K562 (cell line): Measurements from ENCODE around the gene LCLAT1. TPM values are rescaled to one million over a fixed set of nuclear protein-coding genes. Genes with fewer than 3 reads are reported as not detected.

ENCODE experiments used
- CAMTA2 ChIP-seq: fragments of 250-450 bp; sonication (Bioruptor Pico); conservative IDR thresholded peaks from 2 replicates; pipeline ENCODE4 v1.5.1; 2022
- CREB3L1 ChIP-seq: fragments of 450-650 bp; IDR thresholded peaks from 2 replicates; pipeline ENCODE4 v1.6.1; 2014; ENCODE audit warnings: low read depth, mild to moderate bottlenecking, moderate library complexity, borderline replicate concordance
- ERF ChIP-seq: fragments of 450-650 bp; formaldehyde crosslinking; IDR thresholded peaks from 2 replicates; pipeline ENCODE4 v1.4.0; 2020; ENCODE audit warnings: mild to moderate bottlenecking, mixed read lengths
- HNRNPK ChIP-seq: fragments of 200-400 bp; formaldehyde crosslinking; IDR thresholded peaks from one replicate; pipeline ENCODE4 v1.6.1; 2018; ENCODE audit warnings: mild to moderate bottlenecking, low read depth, low read length; ENCODE audit not compliant: poor library complexity, severe bottlenecking
- PHF20 ChIP-seq: fragments of 450-650 bp; IDR thresholded peaks from 2 replicates; pipeline ENCODE4 v1.6.1; 2018; ENCODE audit not compliant: partially characterized antibody
- POLR2A ChIP-seq: fragments of 450-650 bp; conservative IDR thresholded peaks from 2 replicates; pipeline ENCODE4 v1.6.1; 2016
- RAD21 ChIP-seq, 2 experiments: fragments of 250-450 bp in 1 of 2; fragments of 450-650 bp in 1 of 2; sonication (Bioruptor Pico) in 1 of 2; formaldehyde crosslinking in 1 of 2; IDR thresholded peaks in 1 of 2; conservative IDR thresholded peaks in 1 of 2; 2 replicates each; pipeline versions ENCODE4 v1.4.0 to v1.8.0; 2020 to 2022; ENCODE audit warnings: mild to moderate bottlenecking in 2 of 2, moderate library complexity in 1 of 2
- RHOXF2B ChIP-seq: fragments of 250-450 bp; sonication (Bioruptor Pico); conservative IDR thresholded peaks from 2 replicates; pipeline ENCODE4 v1.5.1; 2021
- SP1 ChIP-seq: sonication (generic); formaldehyde crosslinking; IDR thresholded peaks from 2 replicates; pipeline ENCODE4 v1.8.1; 2022; ENCODE audit warnings: mild to moderate bottlenecking, missing genetic modification reagents
- STAT6 ChIP-seq: sonication (generic); formaldehyde crosslinking; IDR thresholded peaks from 2 replicates; pipeline ENCODE4 v1.8.1; 2023; ENCODE audit warnings: mild to moderate bottlenecking, missing genetic modification reagents
- TFE3 ChIP-seq: fragments of 450-650 bp; formaldehyde crosslinking; IDR thresholded peaks from 2 replicates; pipeline ENCODE4 v1.4.0; 2020; ENCODE audit warnings: mild to moderate bottlenecking, mixed read lengths
- ZBTB49 ChIP-seq: sonication (generic); formaldehyde crosslinking; IDR thresholded peaks from 2 replicates; pipeline ENCODE4 v1.8.0; 2022; ENCODE audit warnings: missing genetic modification reagents, mild to moderate bottlenecking, borderline replicate concordance
- ZFP36 ChIP-seq: fragments of 150-350 bp; IDR thresholded peaks from 2 replicates; pipeline ENCODE4 v1.6.1; 2018; ENCODE audit warnings: low read length, low read depth; ENCODE audit not compliant: partially characterized antibody
- ZNF740 ChIP-seq, 3 experiments: fragments of 200-800 bp in 1 of 3; sonication (Bioruptor generic) in 1 of 3; sonication (generic) in 1 of 3; formaldehyde crosslinking in 1 of 3; IDR thresholded peaks; 2 replicates each; pipeline versions ENCODE4 v1.6.1 to v1.8.0; 2016 to 2022; ENCODE audit warnings: mild to moderate bottlenecking in 2 of 3, missing compliant biosample characterization in 2 of 3, missing genetic modification characterization in 2 of 3, missing genetic modification reagents in 1 of 3
- polyA plus RNA-seq, 8 experiments: library from polyadenylated mRNA; depleted of rRNA in 4 of 8; stranded (reverse) in 5 of 8; unstranded in 3 of 8; fragments of >200 nt; fragmentation: Nextera tagmentation in 2 of 8; fragmentation: Illumina TruSeq in 1 of 8; extraction: Ambion mirVana in 2 of 8; extraction: Trizol in 1 of 8; gene quantifications; 2 replicates each; pipeline versions ENCODE4 v1.2.1 to v1.2.3, GENCODE V29; 2011 to 2014; ENCODE audit warnings: inconsistent platforms in 1 of 8, missing spikeins in 1 of 8
- total RNA-seq, 7 experiments: library from RNA; depleted of rRNA in 6 of 7; stranded (reverse); fragments of >200 nt in 6 of 7; fragmentation: Illumina TruSeq in 2 of 7; extraction: Trizol in 2 of 7; gene quantifications; 2 replicates each; pipeline versions ENCODE4 v1.2.1 to v1.2.3, GENCODE V29; 2011 to 2021; ENCODE audit warnings: low replicate concordance in 1 of 7

Gene LCLAT1
- total and polyA plus RNA-seq, 9 of the 15 experiments (the other 6 are each of a cell fraction or from before 2014, with no cell fraction given): 8.9 to 63.3 (median 25.4) TPM

- TF ChIP-seq ZNF740 (CRISPR knock-in tag; IDR thresholded peaks at IDR 0.05): peak; percentile 65; the same call in 1 of the 2 replicates
- TF ChIP-seq ZNF740 (tag; IDR thresholded peaks at IDR 0.05): no peak
- TF ChIP-seq POLR2A: peak; percentile 79
- TF ChIP-seq RHOXF2B (CRISPR knock-in tag): no peak
- no peak for TF ChIP-seq ZFP36
- peak; percentile 87 for TF ChIP-seq PHF20
- no peak for TF ChIP-seq HNRNPK
- TF ChIP-seq ERF (CRISPR knock-in tag): 0 out of 2 replicates have a peak, but pooled peaks have one; percentile 64
- TF ChIP-seq CREB3L1: peak; percentile 74; the same call in 1 of the 2 replicates
- TF ChIP-seq TFE3 (CRISPR knock-in tag): no peak
- no peak for TF ChIP-seq STAT6 (CRISPR knock-in tag)
- peak; percentile 34; the same call in 1 of the 2 replicates for TF ChIP-seq SP1
- no peak for TF ChIP-seq CAMTA2 (CRISPR knock-in tag)
- TF ChIP-seq RAD21 (CRISPR knock-in tag; conservative IDR thresholded peaks at IDR 0.05 in 1 of 2, IDR thresholded peaks at IDR 0.05 in 1 of 2): no peak
- TF ChIP-seq ZBTB49 (CRISPR knock-in tag): peak; percentile 95
Measured at GRCh38 chr2:30447149-30448045, at the start of gene LCLAT1 (continued).
